HCT116 (cell line): ENCODE measurements around the gene AMDHD1. TPM values are rescaled to one million over a fixed set of nuclear protein-coding genes. Genes with fewer than 3 reads are reported as not detected.

Source experiments
- ATAC-seq: fragments of 200-7000 bp; cut with Tn5 transposase; 2 replicates; pipeline ENCODE4 v1.9.1; 2020; ENCODE audit warnings: mild to moderate bottlenecking, moderate library complexity
- BruUV-seq: library from RNA; stranded (reverse); fragments of 400-500 nt; replicated peaks from 2 replicates; lab custom pipeline; 2021; lab: Mats Ljungman, UMichigan
- CTCF ChIA-PET: fragments of 300-600 bp; sonication (Branson Sonifier 250); formaldehyde crosslinking; loops from one replicate; lab custom pipeline; 2021; ENCODE audit warnings: antibody characterized with exemption; lab: Charles Lee
- POLR2A ChIA-PET: fragments of 300-600, 350-600 bp; sonication (Branson Sonifier 250); formaldehyde crosslinking; loops from one replicate; lab custom pipeline; 2021; ENCODE audit warnings: antibody characterized with exemption; lab: Charles Lee
- RAD21 ChIA-PET, 2 experiments: fragments of 300-600 bp; sonication (Branson Sonifier 250); formaldehyde crosslinking; loops; one replicate each; lab custom pipeline; 2023; ENCODE audit warnings: low total read pairs in 2 of 2; ENCODE audit not compliant: uncharacterized antibody in 2 of 2, unreplicated experiment in 2 of 2, low non-redundant PET in 1 of 2; lab: Charles Lee
- DNase-seq: peaks from one replicate; pipeline ENCODE4 v3.0.0-alpha.2; 2010; ENCODE audit warnings: low read depth, low spot score
- H2AFZ ChIP-seq: fragments of 200-600 bp; shearing (Covaris generic), sonication (generic); 2 replicates; pipeline ENCODE4 v1.6.1; 2017; ENCODE audit warnings: low read depth, mixed run types, mixed read lengths, antibody characterized with exemption, low read length; ENCODE audit not compliant: poor library complexity, severe bottlenecking
- H3K27ac ChIP-seq: 2 replicates; pipeline ENCODE4 v1.5.1; 2012; ENCODE audit warnings: low read depth, low read length
- H3K27me3 ChIP-seq: fragments of 200-600 bp; sonication (generic); 2 replicates; pipeline ENCODE4 v1.6.1; 2016; ENCODE audit warnings: mixed run types, low read length, mixed read lengths; ENCODE audit not compliant: insufficient read depth
- H3K36me3 ChIP-seq, 2 experiments: fragments of 200-500 bp in 1 of 2; fragments of 200-600 bp in 1 of 2; sonication (Bioruptor generic) in 1 of 2; sonication (generic) in 1 of 2; 2 replicates each; pipeline versions ENCODE4 v1.5.1 to v1.6.1; 2014 to 2016; ENCODE audit warnings: low read length in 2 of 2, inconsistent platforms in 1 of 2, mixed read lengths in 1 of 2, mixed run types in 1 of 2; ENCODE audit not compliant: insufficient read depth in 2 of 2, control insufficient read depth in 1 of 2
- H3K4me1 ChIP-seq, 2 experiments: fragments of 200-600 bp in 1 of 2; sonication (generic) in 1 of 2; 2 replicates each; pipeline versions ENCODE4 v1.5.1 to v1.6.1; 2012 to 2017; ENCODE audit warnings: low read length in 2 of 2, inconsistent platforms in 1 of 2, mild to moderate bottlenecking in 1 of 2, mixed read lengths in 1 of 2, mixed run types in 1 of 2, moderate library complexity in 1 of 2; ENCODE audit not compliant: insufficient read depth in 2 of 2, control insufficient read depth in 1 of 2
- H3K4me2 ChIP-seq: fragments of 200-600 bp; sonication (generic); 2 replicates; pipeline ENCODE4 v1.6.1; 2017; ENCODE audit warnings: mixed run types, low read length, mixed read lengths
- H3K4me3 ChIP-seq, 2 experiments: fragments of 200-600 bp in 1 of 2; sonication (generic) in 1 of 2; replicated peaks in 1 of 2; 2 replicates each; pipeline ENCODE4 v1.5.1; 2011 to 2016; ENCODE audit warnings: low read length in 2 of 2, control low read depth in 1 of 2, low read depth in 1 of 2, mild to moderate bottlenecking in 1 of 2, mixed read lengths in 1 of 2, mixed run types in 1 of 2
- H3K79me2 ChIP-seq: fragments of 200-600 bp; sonication (generic); 2 replicates; pipeline ENCODE4 v1.6.1; 2017; ENCODE audit warnings: mild to moderate bottlenecking, mixed run types, low read length, moderate library complexity, mixed read lengths; ENCODE audit not compliant: insufficient read depth
- H3K9ac ChIP-seq: fragments of 200-600 bp; sonication (generic); 2 replicates; pipeline ENCODE4 v1.6.1; 2016; ENCODE audit warnings: low read length, mixed read lengths
- H3K9me2 ChIP-seq: fragments of 200-600 bp; sonication (generic), shearing (Covaris generic); 2 replicates; pipeline ENCODE4 v1.6.1; 2017; ENCODE audit warnings: mixed run types, mild to moderate bottlenecking, moderate library complexity; ENCODE audit not compliant: insufficient read depth
- H3K9me3 ChIP-seq, 2 experiments: fragments of 200-500 bp in 1 of 2; fragments of 200-600 bp in 1 of 2; sonication (Bioruptor generic) in 1 of 2; sonication (generic) in 1 of 2; 2 replicates each; pipeline ENCODE4 v1.6.1; 2014 to 2017; ENCODE audit warnings: low read length in 2 of 2, mixed read lengths in 2 of 2, inconsistent platforms in 1 of 2, low read depth in 1 of 2, mild to moderate bottlenecking in 1 of 2, mixed run types in 1 of 2, moderate library complexity in 1 of 2; ENCODE audit not compliant: control insufficient read depth in 1 of 2, insufficient read depth in 1 of 2
- H4K20me1 ChIP-seq: fragments of 200-600 bp; sonication (generic), shearing (Covaris generic); 2 replicates; pipeline ENCODE4 v1.6.1; 2017; ENCODE audit warnings: mixed run types, mild to moderate bottlenecking, moderate library complexity; ENCODE audit not compliant: insufficient read depth
- CEBPB ChIP-seq: IDR thresholded peaks from 2 replicates; pipeline ENCODE4 v1.6.1; 2012; ENCODE audit warnings: low read depth
- CTCF ChIP-seq, 3 experiments: fragments of 200-600 bp in 1 of 3; sonication (generic) in 1 of 3; IDR thresholded peaks in 2 of 3; conservative IDR thresholded peaks in 1 of 3; 2 replicates each; pipeline ENCODE4 v1.5.1; 2012 to 2017; ENCODE audit warnings: low read depth in 2 of 3, low read length in 2 of 3, antibody characterized with exemption in 1 of 3, borderline replicate concordance in 1 of 3, control low read depth in 1 of 3, mild to moderate bottlenecking in 1 of 3, mixed read lengths in 1 of 3, mixed run types in 1 of 3, moderate library complexity in 1 of 3; ENCODE audit not compliant: insufficient read depth in 1 of 3
- EGR1 ChIP-seq: IDR thresholded peaks from 2 replicates; pipeline ENCODE4 v1.6.1; 2012; ENCODE audit warnings: low read depth
- ELF1 ChIP-seq: IDR thresholded peaks from 2 replicates; pipeline ENCODE4 v1.6.1; 2012; ENCODE audit warnings: low read depth, borderline replicate concordance
- EZH2 ChIP-seq: fragments of 200-600 bp; sonication (generic); IDR thresholded peaks from 2 replicates; pipeline ENCODE4 v1.6.1; 2017; ENCODE audit warnings: antibody characterized with exemption, mixed run types
- EZH2phosphoT487 ChIP-seq: fragments of 200-600 bp; IDR thresholded peaks from 2 replicates; pipeline ENCODE4 v1.6.1; 2018; ENCODE audit warnings: antibody characterized with exemption, borderline replicate concordance
- FOSL1 ChIP-seq: IDR thresholded peaks from 2 replicates; pipeline ENCODE4 v1.6.1; 2012; ENCODE audit warnings: low read depth
- JUND ChIP-seq: IDR thresholded peaks from 2 replicates; pipeline ENCODE4 v1.6.1; 2012
- POLR2A ChIP-seq: IDR thresholded peaks from 2 replicates; pipeline ENCODE4 v1.7.0; 2011; ENCODE audit warnings: borderline replicate concordance; ENCODE audit not compliant: insufficient read depth, insufficient read length; ENCODE audit errors: extremely low read depth
- POLR2AphosphoS5 ChIP-seq: IDR thresholded peaks from 2 replicates; pipeline ENCODE4 v1.6.1; 2011; ENCODE audit warnings: mild to moderate bottlenecking, low read depth, low read length, moderate library complexity
- RAD21 ChIP-seq: IDR thresholded peaks from 2 replicates; pipeline ENCODE4 v1.6.1; 2012; ENCODE audit warnings: low read depth, mild to moderate bottlenecking
- REST ChIP-seq: IDR thresholded peaks from 2 replicates; pipeline ENCODE4 v1.6.1; 2012; ENCODE audit warnings: low read depth
- SIN3A ChIP-seq: IDR thresholded peaks from 2 replicates; pipeline ENCODE4 v1.6.1; 2012; ENCODE audit warnings: low read depth
- SP1 ChIP-seq: IDR thresholded peaks from 2 replicates; pipeline ENCODE4 v1.6.1; 2012; ENCODE audit warnings: low read depth
- SRF ChIP-seq: IDR thresholded peaks from 2 replicates; pipeline ENCODE4 v1.6.1; 2012; ENCODE audit warnings: low read depth
- TCF7L2 ChIP-seq: IDR thresholded peaks from 2 replicates; pipeline ENCODE4 v1.7.0; 2011; ENCODE audit warnings: borderline replicate concordance, inconsistent platforms; ENCODE audit not compliant: insufficient read depth, insufficient read length; ENCODE audit errors: extremely low read depth
- ZBTB33 ChIP-seq: IDR thresholded peaks from 2 replicates; pipeline ENCODE4 v1.6.1; 2011; ENCODE audit warnings: mild to moderate bottlenecking, low read length, moderate library complexity; ENCODE audit not compliant: insufficient replicate concordance; ENCODE audit errors: extremely low read depth
- ZFX ChIP-seq: fragments of 450-650 bp; IDR thresholded peaks from 2 replicates; pipeline ENCODE4 v1.6.1; 2017
- intact Hi-C: fragments of 100-400 bp; cut with micrococcal nuclease; formaldehyde crosslinking; loops from 2 replicates; pipeline ENCODE4 v1.10.0; 2022
- total RNA-seq: library from RNA; stranded (reverse); gene quantifications from one replicate; pipeline ENCODE4 v1.2.1, GENCODE V29; 2021; ENCODE audit not compliant: unreplicated experiment
- TF ChIP-seq, protein P1 (sequence below): IDR thresholded peaks from 2 replicates; pipeline ENCODE4 v1.6.1; 2012

AMDHD1 gene
- total RNA-seq, 1 experiment from 2014 or later, result 3.0 TPM

GRCh38 chr12:96014943-96015599 lies 71.9 kb downstream of the AMDHD1 start:
- intact Hi-C loops, result loop anchor here (5.0 kb wide), 1 partner anchor 502 kb away; no protein-coding TSS in a partner anchor
- TF ChIP-seq CEBPB, result no peak
- TF ChIP-seq POLR2A, result no peak
- no peak for TF ChIP-seq FOSL1
- TF ChIP-seq, protein P1, sequence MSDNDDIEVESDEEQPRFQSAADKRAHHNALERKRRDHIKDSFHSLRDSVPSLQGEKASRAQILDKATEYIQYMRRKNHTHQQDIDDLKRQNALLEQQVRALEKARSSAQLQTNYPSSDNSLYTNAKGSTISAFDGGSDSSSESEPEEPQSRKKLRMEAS, result no peak
- TF ChIP-seq POLR2AphosphoS5, result no peak
- TF ChIP-seq EZH2, result no peak
- no peak for TF ChIP-seq SRF
- TF ChIP-seq SIN3A, result no peak
- TF ChIP-seq SP1, result no peak
- no peak for TF ChIP-seq EGR1
- TF ChIP-seq REST, result no peak
- no peak for TF ChIP-seq RAD21
- TF ChIP-seq JUND, result no peak
- no peak for TF ChIP-seq CTCF (IDR thresholded peaks at IDR 0.05 in 2 of 3, conservative IDR thresholded peaks at IDR 0.05 in 1 of 3; ENCODE audit: borderline replicate concordance in 1 of 3, insufficient read depth in 1 of 3, low read depth in 2 of 3, low read length in 2 of 3)
- TF ChIP-seq TCF7L2, result no peak
- no peak for TF ChIP-seq ZFX
- TF ChIP-seq ELF1, result no peak
- TF ChIP-seq EZH2phosphoT487, result no peak
- no peak for TF ChIP-seq ZBTB33
- ATAC-seq (no peak), DNase-seq (no peak)
- Histone ChIP-seq H4K20me1 (no peaks in the 10 kb centered on the region), H3K9ac (no peak overlapping the region), H3K4me2 (no peak overlapping the region), H3K9me2 (no peaks in the 10 kb centered on the region), H3K4me3 (no peak overlapping the region), H2AFZ (no peak overlapping the region), H3K36me3 (peaks cover 28 to 54% of the 10 kb centered on the region in 2 experiments; a peak in 3 of 4 replicates), H3K4me1 (no peaks in the 10 kb centered on the region), H3K9me3 (no peaks in the 10 kb centered on the region), H3K27me3 (no peaks in the 10 kb centered on the region), H3K27ac (no peak overlapping the region), H3K79me2 (no peaks in the 10 kb centered on the region)
- POLR2A ChIA-PET, result interaction anchor here (1.0 kb wide), 1 partner anchor 10 kb away, joined by 3 read pairs; no protein-coding TSS in a partner anchor
- CTCF ChIA-PET, result interaction anchor here (1.0 kb wide), 1 partner anchor 502 kb away, joined by 4 read pairs; no protein-coding TSS in a partner anchor
- RAD21 ChIA-PET, result no interaction called here
- no TSS peak for BruUV-seq
